ENCODE results near the gene GABRR2. TPM values are rescaled to one million over a fixed set of nuclear protein-coding genes. Genes with fewer than 3 reads are reported as not detected.

Gene GABRR2
- total RNA-seq, 4 donors from 2014 or later, result 0.89 TPM; not detected in 3

- H3K4me1 ChIP-seq, result no peaks in the 10 kb centered on the region
- no peak for DNase-seq (ENCODE audit: low spot score in 2 of 2)
- H3K27ac ChIP-seq, result no peak overlapping the region
- TF ChIP-seq EP300 (IDR thresholded peaks at IDR 0.05), result no peak
- TF ChIP-seq POLR2A (IDR thresholded peaks at IDR 0.05), result no peak
- TF ChIP-seq POLR2AphosphoS5 (IDR thresholded peaks at IDR 0.05), result no peak
- no peak for TF ChIP-seq CTCF (IDR thresholded peaks at IDR 0.05)
- no peak overlapping the region for H3K4me3 ChIP-seq
- WGBS, result 70% methylated on average over 2 of the region's 2 CpGs
- no peaks in the 10 kb centered on the region for H3K36me3 ChIP-seq
- no peaks in the 10 kb centered on the region for H3K9me3 ChIP-seq
- no peaks in the 10 kb centered on the region for H3K27me3 ChIP-seq
Observed at GRCh38 chr6:89251170-89251569, 63.9 kb downstream of the GABRR2 start.

GRCh38 chr6:89250239-89250638 is 64.9 kb downstream of the GABRR2 start:
- H3K4me1 ChIP-seq, result no peaks in the 10 kb centered on the region
- H3K36me3 ChIP-seq, result no peaks in the 10 kb centered on the region
- no peak overlapping the region for H3K27ac ChIP-seq
- H3K9me3 ChIP-seq, result no peaks in the 10 kb centered on the region
- no peak overlapping the region for H3K4me3 ChIP-seq
- WGBS, result 86% methylated on average over 7 of the region's 7 CpGs
- no peaks in the 10 kb centered on the region for H3K27me3 ChIP-seq
- DNase-seq (ENCODE audit: low spot score in 2 of 2), result no peak
- TF ChIP-seq POLR2A (IDR thresholded peaks at IDR 0.05) (no peak), EP300 (IDR thresholded peaks at IDR 0.05) (no peak), POLR2AphosphoS5 (IDR thresholded peaks at IDR 0.05) (no peak), CTCF (IDR thresholded peaks at IDR 0.05) (no peak)

GRCh38 chr6:89244241-89244985 is 70.7 kb downstream of the GABRR2 start:
- 80% methylated on average over 5 of the region's 5 CpGs for WGBS
- Histone ChIP-seq H3K9me3 (no peaks in the 10 kb centered on the region), H3K27ac (no peak overlapping the region), H3K36me3 (no peaks in the 10 kb centered on the region), H3K4me3 (no peak overlapping the region), H3K27me3 (no peaks in the 10 kb centered on the region), H3K4me1 (peaks cover 9% of the 10 kb centered on the region)
- no peak for DNase-seq (ENCODE audit: low spot score in 2 of 2)
- TF ChIP-seq EP300 (IDR thresholded peaks at IDR 0.05) (no peak), CTCF (IDR thresholded peaks at IDR 0.05) (no peak), POLR2AphosphoS5 (IDR thresholded peaks at IDR 0.05) (no peak), POLR2A (IDR thresholded peaks at IDR 0.05) (no peak)

DNA sequence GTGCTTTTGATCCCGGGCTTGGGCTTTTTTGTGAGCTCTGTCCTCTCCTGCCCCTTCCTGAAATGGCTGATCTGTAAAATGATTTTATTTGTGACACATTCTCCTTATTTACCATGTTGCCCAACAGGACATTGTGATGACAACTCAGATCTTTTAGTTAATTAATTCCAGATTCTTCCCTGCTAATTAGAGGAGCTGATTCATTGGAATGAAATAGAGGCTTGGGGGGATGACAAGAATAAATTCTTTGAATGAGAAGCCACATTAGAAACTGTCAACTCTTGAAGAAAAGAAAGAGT is 71.8 kb downstream of the GABRR2 start:
- H3K4me1 ChIP-seq, result peaks cover 9% of the 10 kb centered on the region
- no peaks in the 10 kb centered on the region for H3K27me3 ChIP-seq

More for the DNA sequence above, 71.8 kb downstream of the GABRR2 start:
- Histone ChIP-seq H3K4me3 (no peak overlapping the region), H3K9me3 (no peaks in the 10 kb centered on the region), H3K36me3 (no peaks in the 10 kb centered on the region), H3K27ac (no peak overlapping the region)
- WGBS, result 19% methylated on average over 1 of the region's 1 CpG
- no peak for TF ChIP-seq CTCF (IDR thresholded peaks at IDR 0.05)
- no peak for TF ChIP-seq POLR2AphosphoS5 (IDR thresholded peaks at IDR 0.05)
- no peak for TF ChIP-seq POLR2A (IDR thresholded peaks at IDR 0.05)
- TF ChIP-seq EP300 (IDR thresholded peaks at IDR 0.05), result no peak
- DNase-seq (ENCODE audit: low spot score in 2 of 2), result no peak
